Activated CD4-positive, alpha-beta T cell treated with anti-CD3 and anti-CD28 coated beads, Interleukin-2, amount 50 U/mL, for 1 hour (primary cell): ENCODE results near the gene FAM131A.

Experiments used
- DNase-seq: peaks from one replicate; pipeline ENCODE4 v3.0.0-alpha.2; 2020

The FAM131A gene, protein sequence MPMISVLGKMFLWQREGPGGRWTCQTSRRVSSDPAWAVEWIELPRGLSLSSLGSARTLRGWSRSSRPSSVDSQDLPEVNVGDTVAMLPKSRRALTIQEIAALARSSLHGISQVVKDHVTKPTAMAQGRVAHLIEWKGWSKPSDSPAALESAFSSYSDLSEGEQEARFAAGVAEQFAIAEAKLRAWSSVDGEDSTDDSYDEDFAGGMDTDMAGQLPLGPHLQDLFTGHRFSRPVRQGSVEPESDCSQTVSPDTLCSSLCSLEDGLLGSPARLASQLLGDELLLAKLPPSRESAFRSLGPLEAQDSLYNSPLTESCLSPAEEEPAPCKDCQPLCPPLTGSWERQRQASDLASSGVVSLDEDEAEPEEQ

DNA sequence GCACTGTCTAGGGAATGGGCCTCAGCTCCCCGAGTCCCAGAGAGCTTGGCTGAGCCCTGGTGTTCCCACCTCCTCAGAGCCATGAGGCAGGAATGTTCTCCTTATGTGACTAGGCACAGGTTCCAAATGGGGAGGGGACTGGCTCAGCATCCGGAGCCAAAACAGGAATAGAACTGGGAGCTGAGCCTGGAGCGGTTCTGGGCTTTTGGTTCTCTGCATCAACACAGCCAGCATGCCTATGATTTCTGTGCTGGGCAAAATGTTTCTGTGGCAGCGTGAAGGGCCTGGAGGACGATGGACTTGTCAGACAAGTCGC is at the start of gene FAM131A:
FAM131A (plus strand) TSS at position 202 of the 316 bp plus-strand sequence; CDS start at position 233, 31 bp downstream.
- DNase-seq = no peak

GRCh38 chr3:184289426-184289938 is 47.9 kb upstream of the FAM131A start:
- peak; percentile 61 for DNase-seq

DNA sequence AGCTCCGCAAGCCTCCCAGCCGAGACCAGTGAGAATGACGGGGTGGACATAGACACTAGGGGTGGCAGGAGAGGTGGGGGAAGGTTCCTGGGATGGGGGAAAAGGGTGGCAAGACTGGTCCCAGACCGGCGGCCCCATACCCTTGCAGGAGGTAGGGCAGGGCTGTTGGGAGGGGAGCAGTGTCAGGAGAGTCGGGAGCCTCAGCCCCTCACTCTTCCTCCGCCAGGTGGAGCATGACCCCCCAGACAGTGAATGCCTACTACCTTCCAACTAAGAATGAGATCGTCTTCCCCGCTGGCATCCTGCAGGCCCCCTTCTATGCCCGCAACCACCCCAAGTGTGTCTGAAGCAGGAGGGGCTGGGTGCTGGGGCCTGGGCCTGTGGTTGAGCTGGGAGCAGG is 47.1 kb upstream of the FAM131A start:
- DNase-seq = no peak

- DNase-seq = no peak
Measured at GRCh38 chr3:184291044-184291737, 46.2 kb upstream of the FAM131A start.

GRCh38 chr3:184291738-184292445 is 45.5 kb upstream of the FAM131A start:
- DNase-seq = no peak

- DNase-seq = no peak
Measured at GRCh38 chr3:184295771-184296170, 41.6 kb upstream of the FAM131A start.

GRCh38 chr3:184296616-184297015 is 40.8 kb upstream of the FAM131A start:
- DNase-seq = no peak

- peak; percentile 98 for DNase-seq
Measured at GRCh38 chr3:184298759-184299487, 38.5 kb upstream of the FAM131A start, which contains the start of gene PSMD2. PSMD2 (plus strand) TSS chr3:184299241; CDS start chr3:184299267, 26 bp downstream.

DNA sequence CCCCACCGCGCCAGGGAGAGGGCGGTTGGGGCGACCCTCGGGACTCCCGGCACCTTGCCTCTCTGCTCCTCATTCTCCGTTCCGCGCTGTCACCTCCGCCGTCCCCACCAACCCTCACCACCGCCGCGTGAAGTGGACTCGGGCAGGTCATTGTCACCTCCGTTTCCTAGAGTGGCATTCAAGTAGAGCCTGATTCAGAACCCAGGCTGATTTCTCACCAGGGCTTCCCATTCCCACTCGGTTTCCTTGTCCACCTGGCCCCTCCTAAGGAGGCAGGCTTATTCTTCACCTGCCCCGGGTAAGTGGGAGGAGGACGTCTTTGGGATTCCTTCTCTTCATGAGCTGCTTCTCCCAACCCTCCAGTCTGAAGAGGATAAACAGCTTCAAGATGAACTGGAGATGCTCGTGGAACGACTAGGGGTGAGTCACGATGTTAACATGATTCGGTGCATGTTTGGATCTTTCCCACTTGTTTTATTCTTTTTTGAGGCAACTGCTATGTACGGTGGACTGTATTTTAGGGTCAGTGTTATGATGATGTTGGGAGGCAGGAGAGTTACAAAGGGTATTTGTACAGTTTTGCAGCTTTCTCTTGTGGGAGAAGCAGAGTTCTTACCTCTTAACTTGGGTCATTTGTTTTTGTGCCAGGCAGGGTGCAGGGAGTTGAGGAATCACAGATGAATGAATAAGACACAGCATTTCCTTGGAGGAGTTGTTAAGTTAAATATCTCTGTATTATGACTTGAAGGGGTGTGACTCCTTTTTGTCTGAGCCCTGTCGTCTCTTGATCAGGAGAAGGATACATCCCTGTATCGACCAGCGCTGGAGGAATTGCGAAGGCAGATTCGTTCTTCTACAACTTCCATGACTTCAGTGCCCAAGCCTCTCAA is 37.7 kb upstream of the FAM131A start:
- no peak for DNase-seq

GRCh38 chr3:184300378-184300720 is 37.1 kb upstream of the FAM131A start:
- DNase-seq = no peak

DNA sequence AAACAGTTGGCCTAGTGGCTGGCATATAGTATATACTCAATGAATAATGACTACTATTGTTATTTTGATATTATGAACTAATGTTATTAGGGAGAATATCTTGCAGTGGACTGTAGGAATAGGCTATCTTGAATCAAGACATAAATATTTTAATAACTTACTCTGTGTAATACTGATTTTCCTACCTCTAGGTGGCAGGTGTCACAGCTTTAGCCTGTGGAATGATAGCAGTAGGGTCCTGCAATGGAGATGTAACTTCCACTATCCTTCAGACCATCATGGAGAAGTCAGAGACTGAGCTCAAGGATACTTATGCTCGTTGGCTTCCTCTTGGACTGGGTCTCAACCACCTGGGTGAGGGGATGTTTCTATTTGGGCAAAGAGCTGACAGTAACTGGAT is 31.8 kb upstream of the FAM131A start:
- no peak for DNase-seq

- no peak for DNase-seq
Measured at GRCh38 chr3:184306341-184306972, 30.9 kb upstream of the FAM131A start.

DNA sequence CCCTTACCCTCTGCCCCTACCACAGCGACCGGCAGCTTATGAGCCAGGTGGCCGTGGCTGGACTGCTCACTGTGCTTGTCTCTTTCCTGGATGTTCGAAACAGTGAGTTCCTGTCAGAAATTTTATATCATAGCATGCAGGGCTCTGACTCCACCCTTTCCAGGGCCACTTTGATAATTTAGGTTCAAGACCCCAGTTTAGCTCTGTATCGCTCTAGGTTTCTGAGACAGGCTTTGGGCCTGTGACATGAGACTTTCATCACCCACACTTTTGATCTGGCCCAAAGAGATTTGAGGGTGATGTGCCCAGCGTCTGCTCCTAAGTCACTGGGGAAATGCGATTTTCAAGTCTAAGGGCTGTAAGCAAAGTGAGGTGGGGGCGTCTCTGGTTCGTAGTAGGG is 29.5 kb upstream of the FAM131A start:
- DNase-seq = no peak

GRCh38 chr3:184308744-184309143 is 28.7 kb upstream of the FAM131A start:
- no peak for DNase-seq

- no peak for DNase-seq
Measured at GRCh38 chr3:184311633-184312032, 25.8 kb upstream of the FAM131A start.

DNA sequence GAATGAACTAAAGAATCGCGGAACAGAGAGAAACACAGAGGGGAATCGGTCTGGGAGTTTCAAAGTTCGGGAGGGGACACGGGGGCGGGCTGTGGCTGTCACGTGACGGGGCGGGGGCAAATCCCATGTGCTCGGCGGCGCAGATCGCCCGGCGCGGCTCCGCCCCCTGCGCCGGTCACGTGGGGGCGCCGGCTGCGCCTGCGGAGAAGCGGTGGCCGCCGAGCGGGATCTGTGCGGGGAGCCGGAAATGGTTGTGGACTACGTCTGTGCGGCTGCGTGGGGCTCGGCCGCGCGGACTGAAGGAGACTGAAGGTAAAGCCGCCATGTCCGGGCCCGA is 23.1 kb upstream of the FAM131A start, which contains the start of gene EIF4G1:
EIF4G1 (plus strand) TSS at position 244 of the 337 bp plus-strand sequence. CDS start 1,191 bp downstream, outside the sequence.
- peak; percentile 90 for DNase-seq

DNA sequence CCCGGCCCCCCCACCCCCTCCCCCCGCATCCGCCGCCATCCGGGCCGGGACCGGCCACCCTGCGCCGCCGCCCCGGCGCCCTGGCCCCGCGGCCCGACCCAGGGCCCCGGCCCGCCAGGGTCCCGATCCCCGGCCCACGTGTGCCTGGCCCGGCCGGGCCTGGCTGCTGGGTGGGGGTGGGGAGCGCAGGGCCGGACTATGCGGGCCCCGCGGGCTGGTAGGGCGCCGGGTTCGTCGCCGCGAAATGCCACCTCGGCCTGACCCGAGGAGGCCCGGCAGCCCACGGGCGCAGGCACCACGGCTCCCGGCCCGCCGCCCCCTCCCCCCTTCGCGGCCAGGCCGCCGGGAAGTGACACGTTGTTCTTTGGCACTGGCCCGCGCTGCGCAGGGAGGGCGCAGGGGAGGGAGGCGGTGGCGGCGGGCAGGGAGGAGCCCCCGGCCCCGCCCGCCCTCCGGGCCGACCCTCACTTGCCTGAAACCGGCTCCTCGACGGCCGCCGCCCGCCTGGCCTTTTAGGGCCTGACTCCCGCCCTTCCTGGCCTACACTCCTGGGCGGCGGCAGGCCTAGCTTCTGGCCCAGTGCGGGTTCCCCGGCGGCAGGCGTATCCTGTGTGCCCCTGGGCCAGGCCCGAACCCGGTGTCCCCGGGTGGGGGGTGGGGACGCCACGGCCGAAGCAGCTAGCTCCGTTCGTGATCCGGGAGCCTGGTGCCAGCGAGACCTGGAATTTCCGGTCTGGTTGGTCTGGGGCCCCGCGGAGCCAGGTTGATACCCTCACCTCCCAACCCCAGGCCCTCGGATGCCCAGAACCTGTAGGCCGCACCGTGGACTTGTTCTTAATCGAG is 22.5 kb upstream of the FAM131A start:
- peak; percentile 62 for DNase-seq

DNA sequence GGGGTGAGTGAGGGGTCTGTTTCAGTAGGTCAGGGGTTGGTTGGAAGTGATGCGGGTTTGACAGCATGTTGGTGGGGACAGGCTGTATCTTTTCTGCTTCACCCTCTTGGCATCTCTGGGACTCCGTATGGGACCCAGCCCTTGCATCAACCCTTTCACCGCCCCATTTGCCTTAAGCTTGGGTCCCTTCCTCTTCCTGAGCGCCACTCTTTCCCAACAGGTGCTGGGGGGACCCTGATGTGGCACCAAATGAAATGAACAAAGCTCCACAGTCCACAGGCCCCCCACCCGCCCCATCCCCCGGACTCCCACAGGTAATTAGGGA is 21.9 kb upstream of the FAM131A start:
- DNase-seq = no peak

- no peak for DNase-seq
Measured at GRCh38 chr3:184315871-184316661, 21.3 kb upstream of the FAM131A start.

DNA sequence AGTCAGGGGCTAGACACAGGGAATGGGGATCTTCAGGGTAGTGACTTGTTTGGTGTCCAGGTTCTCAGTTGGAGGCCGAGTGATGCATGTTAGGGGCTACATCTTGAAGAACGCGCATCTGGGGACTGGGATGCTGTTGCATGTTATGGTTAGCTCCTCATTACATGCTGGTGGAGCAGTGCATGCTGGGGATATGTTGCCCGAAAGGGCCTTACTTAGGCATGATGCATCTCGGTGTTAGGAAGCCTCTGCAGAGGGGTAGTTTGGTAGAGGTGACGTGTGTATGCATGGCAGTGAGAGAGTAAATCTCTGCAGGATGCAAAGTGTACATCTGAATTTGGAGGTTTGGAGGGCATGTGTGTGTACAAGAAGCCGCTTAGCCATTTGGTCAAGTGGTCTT is 20.6 kb upstream of the FAM131A start:
- no peak for DNase-seq
